Endothelial cell of umbilical vein (primary cell): ENCODE results near the gene NUP62.

Experiments
- CTCF ChIP-seq, 2 donors: IDR thresholded peaks; 1 replicate in 1 of 2; 2 replicates in 1 of 2; pipeline ENCODE4 v1.5.1; 2011; ENCODE audit warnings: low read length in 2 of 2, mild to moderate bottlenecking in 2 of 2, moderate library complexity in 2 of 2, control low read depth in 1 of 2, inconsistent platforms in 1 of 2, low read depth in 1 of 2; ENCODE audit not compliant: insufficient read depth in 1 of 2; ENCODE audit errors: extremely low read depth in 1 of 2
- EZH2 ChIP-seq: IDR thresholded peaks from 2 replicates; pipeline ENCODE4 v1.6.1; 2012; ENCODE audit warnings: borderline replicate concordance, low read depth, mild to moderate bottlenecking, moderate library complexity, low read length, inconsistent platforms; ENCODE audit not compliant: severe bottlenecking
- FOS ChIP-seq: IDR thresholded peaks from 2 replicates; pipeline ENCODE4 v1.6.1; 2011; ENCODE audit warnings: mild to moderate bottlenecking, low read length, moderate library complexity, borderline replicate concordance; ENCODE audit not compliant: insufficient read depth
- GATA2 ChIP-seq: IDR thresholded peaks from 2 replicates; pipeline ENCODE4 v1.7.0; 2011; ENCODE audit warnings: low read depth, mild to moderate bottlenecking, moderate library complexity, mixed read lengths, low read length; ENCODE audit not compliant: insufficient read length, insufficient read depth
- JUN ChIP-seq: IDR thresholded peaks from 2 replicates; pipeline ENCODE4 v1.6.1; 2011; ENCODE audit warnings: borderline replicate concordance, low read depth; ENCODE audit not compliant: insufficient read length, insufficient read depth
- MAX ChIP-seq: IDR thresholded peaks from 2 replicates; pipeline ENCODE4 v1.6.1; 2011; ENCODE audit not compliant: insufficient read depth, insufficient read length
- MYC ChIP-seq: IDR thresholded peaks from one replicate; pipeline ENCODE4 v1.6.1; 2011; ENCODE audit warnings: mild to moderate bottlenecking, low read depth, low read length
- POLR2A ChIP-seq: IDR thresholded peaks from 2 replicates; pipeline ENCODE4 v1.6.1; 2012; ENCODE audit warnings: low read depth, mild to moderate bottlenecking, control low read depth, low read length
- POLR2AphosphoS5 ChIP-seq: IDR thresholded peaks from 2 replicates; pipeline ENCODE4 v1.6.1; 2012; ENCODE audit warnings: low read depth, mild to moderate bottlenecking, control low read depth, low read length, moderate library complexity; ENCODE audit not compliant: insufficient read depth

- no peak for TF ChIP-seq CTCF (IDR thresholded peaks at IDR 0.05; ENCODE audit: extremely low read depth in 1 of 2, insufficient read depth in 1 of 2, low read depth in 1 of 2, low read length in 2 of 2)
- no peak for TF ChIP-seq MAX
- TF ChIP-seq POLR2A = no peak
- no peak for TF ChIP-seq POLR2AphosphoS5
- no peak for TF ChIP-seq JUN
- no peak for TF ChIP-seq EZH2
- no peak for TF ChIP-seq FOS
- TF ChIP-seq MYC = no peak
- TF ChIP-seq GATA2 = no peak
Observed at GRCh38 chr19:49878744-49879070, 50.6 kb downstream of the NUP62 start.
